Astrocyte of the cerebellum (primary cell): Measurements from ENCODE around the gene CCDC85A.

ENCODE experiments used
- DNase-seq: peaks from one replicate; pipeline ENCODE4 v3.0.0-alpha.2; 2011; ENCODE audit warnings: low read depth
- H3K4me3 ChIP-seq: 2 replicates; pipeline ENCODE4 v1.5.1; 2011; ENCODE audit warnings: mild to moderate bottlenecking, low read depth, low read length, moderate library complexity
- CTCF ChIP-seq: IDR thresholded peaks from 2 replicates; pipeline ENCODE4 v1.5.1; 2012; ENCODE audit warnings: low read length, low read depth, moderate library complexity, mild to moderate bottlenecking; ENCODE audit errors: missing control alignments
- in situ Hi-C: cut with HindIII; loops from 2 replicates; pipeline ENCODE4 v1.10.0; 2017; ENCODE audit warnings: low sequenced_read_pairs

Gene CCDC85A

GRCh38 chr2:56263876-56264275, 80.1 kb downstream of the CCDC85A start:
- DNase-seq = no peak
- in situ Hi-C loops = no loop called here
- no peak for TF ChIP-seq CTCF
- no peak overlapping the region for H3K4me3 ChIP-seq

- no peak overlapping the region for H3K4me3 ChIP-seq
- in situ Hi-C loops = no loop called here
- DNase-seq = peak; percentile 37
- TF ChIP-seq CTCF = no peak
These were observed 83.1 kb downstream of the CCDC85A start for GRCh38 chr2:56266761-56267414.

- H3K4me3 ChIP-seq = no peak overlapping the region
- no peak for DNase-seq
- in situ Hi-C loops = no loop called here
- no peak for TF ChIP-seq CTCF
These were observed 83.6 kb downstream of the CCDC85A start for GRCh38 chr2:56267415-56267788.

GRCh38 chr2:56268856-56269255, 85.1 kb downstream of the CCDC85A start:
- no peak for TF ChIP-seq CTCF
- in situ Hi-C loops = no loop called here
- H3K4me3 ChIP-seq = no peak overlapping the region
- DNase-seq = no peak

- no peak for TF ChIP-seq CTCF
- no peak overlapping the region for H3K4me3 ChIP-seq
- DNase-seq = no peak
- in situ Hi-C loops = no loop called here
These were observed 87.5 kb downstream of the CCDC85A start for GRCh38 chr2:56271275-56271674.

- no peak for TF ChIP-seq CTCF
- no peak for DNase-seq
- no peak overlapping the region for H3K4me3 ChIP-seq
- in situ Hi-C loops = no loop called here
These were observed 101.4 kb downstream of the CCDC85A start for GRCh38 chr2:56285224-56285623.

GRCh38 chr2:56286936-56287335, 103.1 kb downstream of the CCDC85A start:
- in situ Hi-C loops = no loop called here
- H3K4me3 ChIP-seq = no peak overlapping the region
- DNase-seq = no peak
- TF ChIP-seq CTCF = no peak
